ENCODE results near the gene UBE2V1.

UBE2V1 gene

DNA sequence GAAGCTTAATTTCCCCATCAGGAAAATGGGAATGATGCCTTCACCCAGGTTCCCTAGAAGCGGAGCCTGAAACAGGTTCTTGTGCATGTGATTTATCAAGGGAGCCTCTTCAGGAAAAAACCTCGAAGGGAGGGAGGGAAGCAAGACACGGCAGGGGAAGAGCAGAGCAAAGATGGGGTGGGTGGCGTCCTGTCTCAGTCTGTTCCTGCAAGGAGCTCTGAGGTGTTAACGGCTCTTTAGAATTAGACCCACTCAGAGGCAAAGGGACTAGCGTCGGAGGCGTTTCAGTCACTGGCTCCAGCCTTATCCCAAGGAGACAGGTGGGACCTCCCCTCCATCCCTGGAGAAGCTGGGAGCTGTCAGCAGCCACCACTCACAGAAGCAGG lies 15.6 kb upstream of the UBE2V1 start:
- H3K27ac ChIP-seq: no peak overlapping the region
- TF ChIP-seq ZFX (IDR thresholded peaks at IDR 0.05; ENCODE audit: borderline replicate concordance): no peak
- TF ChIP-seq, protein P1, sequence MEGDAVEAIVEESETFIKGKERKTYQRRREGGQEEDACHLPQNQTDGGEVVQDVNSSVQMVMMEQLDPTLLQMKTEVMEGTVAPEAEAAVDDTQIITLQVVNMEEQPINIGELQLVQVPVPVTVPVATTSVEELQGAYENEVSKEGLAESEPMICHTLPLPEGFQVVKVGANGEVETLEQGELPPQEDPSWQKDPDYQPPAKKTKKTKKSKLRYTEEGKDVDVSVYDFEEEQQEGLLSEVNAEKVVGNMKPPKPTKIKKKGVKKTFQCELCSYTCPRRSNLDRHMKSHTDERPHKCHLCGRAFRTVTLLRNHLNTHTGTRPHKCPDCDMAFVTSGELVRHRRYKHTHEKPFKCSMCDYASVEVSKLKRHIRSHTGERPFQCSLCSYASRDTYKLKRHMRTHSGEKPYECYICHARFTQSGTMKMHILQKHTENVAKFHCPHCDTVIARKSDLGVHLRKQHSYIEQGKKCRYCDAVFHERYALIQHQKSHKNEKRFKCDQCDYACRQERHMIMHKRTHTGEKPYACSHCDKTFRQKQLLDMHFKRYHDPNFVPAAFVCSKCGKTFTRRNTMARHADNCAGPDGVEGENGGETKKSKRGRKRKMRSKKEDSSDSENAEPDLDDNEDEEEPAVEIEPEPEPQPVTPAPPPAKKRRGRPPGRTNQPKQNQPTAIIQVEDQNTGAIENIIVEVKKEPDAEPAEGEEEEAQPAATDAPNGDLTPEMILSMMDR (IDR thresholded peaks at IDR 0.05): no peak

DNA sequence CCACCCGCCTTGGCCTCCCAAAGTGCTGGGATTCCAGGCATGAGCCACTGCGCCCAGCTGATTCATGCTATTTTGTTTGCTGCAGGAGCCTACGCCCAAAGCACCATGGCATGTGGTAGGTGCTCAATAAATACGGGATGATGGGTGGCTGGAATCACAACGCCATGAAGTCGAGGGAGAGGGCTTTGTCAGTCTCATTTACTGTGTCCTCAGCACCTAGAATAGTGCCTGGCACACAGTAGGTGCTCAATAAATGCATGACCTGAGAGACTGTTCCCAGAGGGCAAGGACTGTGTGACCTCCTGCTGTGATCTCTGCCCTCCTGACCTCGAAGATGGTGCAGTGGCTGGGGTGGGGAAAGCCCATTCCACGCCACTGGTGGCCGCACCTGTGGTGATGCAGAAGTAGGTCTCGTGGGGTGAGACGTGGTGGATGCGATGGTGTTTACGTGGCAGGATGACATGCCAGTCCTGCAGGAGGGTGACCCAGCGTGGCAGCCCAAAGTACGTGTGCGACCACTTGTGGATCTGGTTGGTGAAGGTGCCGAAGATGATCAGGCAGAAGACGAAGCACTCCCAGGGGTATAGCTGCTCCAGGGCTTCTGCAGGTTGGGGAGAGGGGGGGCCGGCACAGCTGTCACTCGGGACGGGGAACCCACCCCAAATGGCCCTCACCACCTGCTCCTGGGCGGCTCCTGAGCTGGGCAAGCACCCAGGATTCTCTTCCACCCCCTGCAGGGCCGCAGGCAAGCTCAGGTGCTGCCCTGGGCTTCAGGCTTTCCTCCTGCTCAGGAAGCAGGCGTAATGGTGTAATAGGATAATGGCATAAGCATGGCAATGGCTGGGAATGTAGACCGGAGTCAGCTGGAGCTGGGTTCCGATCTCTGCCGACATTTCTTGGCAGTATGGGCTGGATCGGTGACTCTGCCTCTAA lies 14.9 kb upstream of the UBE2V1 start:
- TF ChIP-seq, protein P1 (IDR thresholded peaks at IDR 0.05): no peak
- TF ChIP-seq ZFX (IDR thresholded peaks at IDR 0.05; ENCODE audit: borderline replicate concordance): no peak
- no peak overlapping the region for H3K27ac ChIP-seq

DNA sequence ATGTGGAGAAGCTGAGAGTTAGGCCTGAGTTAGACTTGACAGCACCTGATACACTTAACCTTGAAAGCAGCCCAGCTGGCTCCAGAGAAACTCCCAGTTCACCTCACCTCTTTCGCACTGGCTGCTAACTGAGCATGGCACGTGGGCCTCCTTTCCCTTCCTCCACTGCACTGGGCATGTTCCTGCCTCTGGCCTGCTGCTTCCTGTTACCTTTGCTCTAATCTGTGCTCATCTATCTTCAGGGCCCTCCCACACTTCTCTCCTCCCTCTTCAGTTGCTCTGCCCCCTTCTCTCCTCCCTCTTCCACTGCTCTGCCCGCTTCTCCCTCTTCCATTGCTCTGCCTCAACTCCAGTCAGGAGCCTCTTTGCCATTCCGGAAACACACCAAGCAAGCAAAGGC lies 13.7 kb upstream of the UBE2V1 start:
- peak overlapping the region; percentile 44 for H3K27ac ChIP-seq
- no peak for TF ChIP-seq ZFX (IDR thresholded peaks at IDR 0.05; ENCODE audit: borderline replicate concordance)
- TF ChIP-seq, protein P1 (IDR thresholded peaks at IDR 0.05): no peak

DNA sequence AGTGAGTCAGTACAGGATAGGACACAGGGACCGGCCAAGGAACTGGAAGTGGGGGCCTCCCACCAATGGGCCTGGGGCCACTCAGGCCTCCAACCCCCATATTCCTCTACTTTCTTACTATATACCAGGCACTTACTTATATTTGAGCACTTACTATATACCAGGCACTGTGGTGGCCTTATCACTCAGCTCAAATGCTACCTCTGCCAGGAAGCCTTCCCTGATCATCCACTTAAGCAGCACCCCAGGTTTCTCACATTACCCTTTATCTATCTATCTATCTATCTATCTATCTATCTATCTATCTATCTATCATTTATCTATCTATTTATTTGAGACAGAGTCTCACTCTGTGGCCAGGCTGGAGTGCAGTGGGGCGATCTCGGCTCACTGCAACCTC lies 12.3 kb upstream of the UBE2V1 start:
- TF ChIP-seq, protein P1 (IDR thresholded peaks at IDR 0.05): no peak
- no peak for TF ChIP-seq ZFX (IDR thresholded peaks at IDR 0.05; ENCODE audit: borderline replicate concordance)
- no peak overlapping the region for H3K27ac ChIP-seq

DNA sequence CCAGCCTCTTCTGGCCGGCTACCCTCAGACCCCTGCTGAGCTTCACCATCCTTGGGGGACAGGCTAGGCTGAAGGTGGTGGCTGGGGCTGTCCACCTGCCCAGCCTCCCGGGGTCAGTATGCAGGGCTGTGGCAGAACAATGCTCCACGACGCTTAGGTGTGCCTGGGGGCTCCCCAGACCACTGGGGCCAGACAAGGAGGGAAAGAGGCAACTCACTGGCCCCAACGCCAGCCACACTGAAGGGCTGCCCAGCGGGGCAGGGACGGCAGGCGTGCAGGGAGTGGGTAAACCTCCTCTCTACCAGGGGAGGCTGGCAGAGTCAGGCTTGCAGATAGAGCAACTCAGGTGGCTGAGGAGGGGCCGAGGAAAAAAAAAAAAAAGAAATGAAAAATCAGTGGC lies 11.5 kb upstream of the UBE2V1 start:
- TF ChIP-seq, protein P1 (IDR thresholded peaks at IDR 0.05): no peak
- TF ChIP-seq ZFX (IDR thresholded peaks at IDR 0.05; ENCODE audit: borderline replicate concordance): no peak
- H3K27ac ChIP-seq: no peak overlapping the region

DNA sequence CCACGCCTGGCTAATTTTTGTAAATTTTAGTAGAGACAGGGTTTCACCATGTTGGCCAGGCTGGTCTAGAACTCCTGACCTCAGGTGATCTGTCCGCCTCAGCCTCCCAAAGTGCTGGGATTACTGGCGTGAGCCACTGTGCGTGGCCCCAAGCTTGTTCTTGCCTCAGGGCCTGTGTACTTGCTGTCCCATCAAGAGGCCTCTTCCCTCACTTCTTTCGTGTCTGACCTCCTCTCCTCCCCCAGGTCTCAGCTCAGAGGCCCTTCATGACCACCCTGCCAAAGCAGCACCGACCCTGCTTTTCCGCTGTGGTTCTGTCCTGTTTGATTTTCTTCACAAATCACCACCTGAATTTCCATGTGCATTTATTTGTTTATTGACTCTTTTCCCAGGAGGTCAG lies 10.5 kb upstream of the UBE2V1 start:
- TF ChIP-seq ZFX (IDR thresholded peaks at IDR 0.05; ENCODE audit: borderline replicate concordance): no peak
- TF ChIP-seq, protein P1 (IDR thresholded peaks at IDR 0.05): no peak
- H3K27ac ChIP-seq: no peak overlapping the region

DNA sequence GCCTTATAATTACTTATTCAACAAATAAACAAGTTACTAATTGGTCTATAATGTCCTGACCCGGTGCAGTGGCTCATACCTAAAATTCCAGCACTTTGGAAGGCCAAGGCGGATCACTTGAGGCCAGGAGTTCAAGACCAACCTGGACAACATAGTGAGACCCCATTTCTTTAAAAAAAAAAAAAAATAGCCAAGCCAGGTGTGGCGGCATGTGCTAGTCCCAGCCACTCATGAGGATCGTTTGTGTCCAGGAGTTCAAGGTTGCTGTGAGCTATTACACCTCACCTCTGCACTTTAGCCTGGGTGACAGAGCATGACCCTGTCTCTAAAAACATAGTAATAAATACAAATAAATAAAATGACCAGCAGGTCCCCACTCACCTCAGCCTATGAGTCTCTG lies 9.8 kb upstream of the UBE2V1 start:
- no peak overlapping the region for H3K27ac ChIP-seq
- TF ChIP-seq, protein P1 (IDR thresholded peaks at IDR 0.05): no peak
- TF ChIP-seq ZFX (IDR thresholded peaks at IDR 0.05; ENCODE audit: borderline replicate concordance): no peak
